PFSK-1 (cell line): ENCODE results near the gene POU6F2.

ENCODE experiments used
- FOXP2 ChIP-seq: optimal IDR thresholded peaks from 2 replicates; pipeline ENCODE3; 2011; ENCODE audit warnings: borderline replicate concordance, control low read depth, inconsistent platforms; ENCODE audit not compliant: insufficient read depth; ENCODE audit errors: extremely low read length, extremely low read depth
- POLR2AphosphoS5 ChIP-seq: IDR thresholded peaks from 2 replicates; pipeline ENCODE4 v1.6.1; 2012; ENCODE audit warnings: low read depth, mild to moderate bottlenecking, control low read depth, low read length, moderate library complexity
- SIN3A ChIP-seq: IDR thresholded peaks from 2 replicates; pipeline ENCODE4 v1.6.1; 2012; ENCODE audit warnings: mild to moderate bottlenecking, low read length, moderate library complexity, borderline replicate concordance; ENCODE audit not compliant: insufficient read depth
- TAF1 ChIP-seq: IDR thresholded peaks from 2 replicates; pipeline ENCODE4 v1.6.1; 2012; ENCODE audit warnings: low read length, control low read depth, borderline replicate concordance; ENCODE audit not compliant: insufficient read depth
- TF ChIP-seq, protein P1 (sequence below), 2 experiments: IDR thresholded peaks; 2 replicates each; pipeline versions ENCODE4 v1.6.1 to v1.8.0; 2011 to 2012; ENCODE audit warnings: low read depth in 2 of 2, low read length in 2 of 2, control low read depth in 1 of 2, inconsistent platforms in 1 of 2, mild to moderate bottlenecking in 1 of 2, moderate library complexity in 1 of 2; ENCODE audit not compliant: insufficient read depth in 1 of 2

POU6F2 gene

GRCh38 chr7:39069031-39069430 lies 91.3 kb downstream of the POU6F2 start:
- TF ChIP-seq TAF1 (no peak), POLR2AphosphoS5 (no peak), SIN3A (no peak), FOXP2 (no peak)
- TF ChIP-seq, protein P1, sequence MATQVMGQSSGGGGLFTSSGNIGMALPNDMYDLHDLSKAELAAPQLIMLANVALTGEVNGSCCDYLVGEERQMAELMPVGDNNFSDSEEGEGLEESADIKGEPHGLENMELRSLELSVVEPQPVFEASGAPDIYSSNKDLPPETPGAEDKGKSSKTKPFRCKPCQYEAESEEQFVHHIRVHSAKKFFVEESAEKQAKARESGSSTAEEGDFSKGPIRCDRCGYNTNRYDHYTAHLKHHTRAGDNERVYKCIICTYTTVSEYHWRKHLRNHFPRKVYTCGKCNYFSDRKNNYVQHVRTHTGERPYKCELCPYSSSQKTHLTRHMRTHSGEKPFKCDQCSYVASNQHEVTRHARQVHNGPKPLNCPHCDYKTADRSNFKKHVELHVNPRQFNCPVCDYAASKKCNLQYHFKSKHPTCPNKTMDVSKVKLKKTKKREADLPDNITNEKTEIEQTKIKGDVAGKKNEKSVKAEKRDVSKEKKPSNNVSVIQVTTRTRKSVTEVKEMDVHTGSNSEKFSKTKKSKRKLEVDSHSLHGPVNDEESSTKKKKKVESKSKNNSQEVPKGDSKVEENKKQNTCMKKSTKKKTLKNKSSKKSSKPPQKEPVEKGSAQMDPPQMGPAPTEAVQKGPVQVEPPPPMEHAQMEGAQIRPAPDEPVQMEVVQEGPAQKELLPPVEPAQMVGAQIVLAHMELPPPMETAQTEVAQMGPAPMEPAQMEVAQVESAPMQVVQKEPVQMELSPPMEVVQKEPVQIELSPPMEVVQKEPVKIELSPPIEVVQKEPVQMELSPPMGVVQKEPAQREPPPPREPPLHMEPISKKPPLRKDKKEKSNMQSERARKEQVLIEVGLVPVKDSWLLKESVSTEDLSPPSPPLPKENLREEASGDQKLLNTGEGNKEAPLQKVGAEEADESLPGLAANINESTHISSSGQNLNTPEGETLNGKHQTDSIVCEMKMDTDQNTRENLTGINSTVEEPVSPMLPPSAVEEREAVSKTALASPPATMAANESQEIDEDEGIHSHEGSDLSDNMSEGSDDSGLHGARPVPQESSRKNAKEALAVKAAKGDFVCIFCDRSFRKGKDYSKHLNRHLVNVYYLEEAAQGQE (IDR thresholded peaks at IDR 0.05; ENCODE audit: insufficient read depth in 1 of 2, low read depth in 2 of 2, low read length in 2 of 2): no peak

GRCh38 chr7:39069896-39070881 lies 92.5 kb downstream of the POU6F2 start:
- TF ChIP-seq POLR2AphosphoS5 (no peak), TAF1 (no peak), SIN3A (no peak), FOXP2 (no peak)
- TF ChIP-seq, protein P1 (IDR thresholded peaks at IDR 0.05; ENCODE audit: insufficient read depth in 1 of 2, low read depth in 2 of 2, low read length in 2 of 2): no peak

GRCh38 chr7:39071116-39071515 lies 93.4 kb downstream of the POU6F2 start:
- TF ChIP-seq TAF1 (no peak), FOXP2 (no peak), SIN3A (no peak), POLR2AphosphoS5 (no peak)
- TF ChIP-seq, protein P1 (IDR thresholded peaks at IDR 0.05; ENCODE audit: insufficient read depth in 1 of 2, low read depth in 2 of 2, low read length in 2 of 2): no peak

- TF ChIP-seq SIN3A (no peak), POLR2AphosphoS5 (no peak), TAF1 (no peak), FOXP2 (no peak)
- TF ChIP-seq, protein P1 (IDR thresholded peaks at IDR 0.05; ENCODE audit: insufficient read depth in 1 of 2, low read depth in 2 of 2, low read length in 2 of 2): no peak
Measured at GRCh38 chr7:39073432-39073831, 95.7 kb downstream of the POU6F2 start.
